SK-N-SH treated with all-trans-retinoic acid at 6 μM for 48 hours (cell line): ENCODE data around the gene OBI1.

Experiments
- CSDC2 ChIP-seq: fragments of 250-450 bp; sonication (Bioruptor Pico); IDR thresholded peaks from 2 replicates; pipeline ENCODE4 v1.5.0; 2020; ENCODE audit warnings: mild to moderate bottlenecking, moderate library complexity
- ESRRG ChIP-seq: fragments of 250-450 bp; sonication (Bioruptor Pico); IDR thresholded peaks from 2 replicates; pipeline ENCODE4 v1.6.1; 2021; ENCODE audit warnings: mild to moderate bottlenecking
- GLIS3 ChIP-seq: fragments of 250-450 bp; sonication (Bioruptor Pico); IDR thresholded peaks from 2 replicates; pipeline ENCODE4 v1.5.0; 2020; ENCODE audit warnings: mild to moderate bottlenecking, moderate library complexity
- ISL1 ChIP-seq: fragments of 250-450 bp; sonication (Bioruptor Pico); IDR thresholded peaks from 2 replicates; pipeline ENCODE4 v2.1.2; 2022; ENCODE audit warnings: mild to moderate bottlenecking, moderate library complexity
- OSR1 ChIP-seq: fragments of 250-450 bp; sonication (Bioruptor Pico); IDR thresholded peaks from 2 replicates; pipeline ENCODE4 v1.8.0; 2022; ENCODE audit warnings: moderate library complexity, mild to moderate bottlenecking, inconsistent platforms
- RARB ChIP-seq: fragments of 250-450 bp; sonication (Bioruptor Pico); IDR thresholded peaks from 2 replicates; pipeline ENCODE4 v1.8.0; 2021; ENCODE audit warnings: mild to moderate bottlenecking, moderate library complexity
- TOX ChIP-seq: fragments of 250-450 bp; sonication (Bioruptor Pico); IDR thresholded peaks from 2 replicates; pipeline ENCODE4 v1.8.0; 2021; ENCODE audit warnings: mild to moderate bottlenecking, moderate library complexity, borderline replicate concordance
- ZC3H10 ChIP-seq: fragments of 250-450 bp; sonication (Bioruptor Pico); IDR thresholded peaks from 2 replicates; pipeline ENCODE4 v1.5.1; 2021; ENCODE audit warnings: mild to moderate bottlenecking, moderate library complexity
- ZFP3 ChIP-seq: fragments of 250-450 bp; sonication (Bioruptor Pico); IDR thresholded peaks from 2 replicates; pipeline ENCODE4 v1.5.0; 2020; ENCODE audit warnings: mild to moderate bottlenecking, moderate library complexity
- ZFP30 ChIP-seq: fragments of 450-650 bp; formaldehyde crosslinking; IDR thresholded peaks from 2 replicates; pipeline ENCODE4 v1.5.0; 2022; ENCODE audit warnings: mild to moderate bottlenecking, moderate library complexity
- TF ChIP-seq, protein P1 (sequence below): fragments of 250-450 bp; sonication (Bioruptor Pico); IDR thresholded peaks from 2 replicates; pipeline ENCODE4 v1.5.0; 2020; ENCODE audit warnings: mild to moderate bottlenecking, moderate library complexity
- TF ChIP-seq, protein P2 (sequence below): fragments of 250-450 bp; sonication (Bioruptor Pico); IDR thresholded peaks from 2 replicates; pipeline ENCODE4 v1.8.0; 2020; ENCODE audit warnings: mild to moderate bottlenecking, moderate library complexity, borderline replicate concordance
- TF ChIP-seq, protein P3 (sequence below): fragments of 250-450 bp; sonication (Bioruptor Pico); IDR thresholded peaks from 2 replicates; pipeline ENCODE4 v1.5.1; 2020; ENCODE audit warnings: low read depth, mild to moderate bottlenecking, moderate library complexity
- TF ChIP-seq, protein P4 (sequence below): fragments of 250-450 bp; sonication (Bioruptor Pico); IDR thresholded peaks from 2 replicates; pipeline ENCODE4 v1.5.1; 2021; ENCODE audit warnings: mild to moderate bottlenecking, moderate library complexity

DNA sequence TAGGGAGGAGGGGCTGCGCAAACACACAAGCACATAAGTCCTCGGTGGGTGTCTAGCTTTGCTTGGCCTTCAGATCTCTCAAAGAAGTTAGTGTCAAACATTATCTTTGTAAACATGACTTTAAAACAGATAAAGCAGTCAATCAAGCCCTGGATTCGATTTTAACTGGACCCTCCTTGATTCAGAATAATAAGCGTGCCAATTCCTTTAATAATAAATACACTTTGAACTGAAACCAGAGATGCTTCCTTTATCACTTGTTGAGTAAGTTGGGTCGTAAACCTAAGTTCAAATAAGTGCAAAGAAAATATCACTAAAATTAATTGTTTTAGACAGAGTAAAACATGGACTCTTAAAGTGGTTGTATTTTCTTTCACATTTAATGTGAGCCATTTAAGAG, 86.5 kb downstream of the OBI1 start:
- no peak for TF ChIP-seq OSR1 (CRISPR knock-in tag)
- no peak for TF ChIP-seq RARB
- no peak for TF ChIP-seq TOX (CRISPR knock-in tag)
- no peak for TF ChIP-seq ZFP3 (CRISPR knock-in tag)
- TF ChIP-seq ZFP30: no peak
- TF ChIP-seq, protein P1, sequence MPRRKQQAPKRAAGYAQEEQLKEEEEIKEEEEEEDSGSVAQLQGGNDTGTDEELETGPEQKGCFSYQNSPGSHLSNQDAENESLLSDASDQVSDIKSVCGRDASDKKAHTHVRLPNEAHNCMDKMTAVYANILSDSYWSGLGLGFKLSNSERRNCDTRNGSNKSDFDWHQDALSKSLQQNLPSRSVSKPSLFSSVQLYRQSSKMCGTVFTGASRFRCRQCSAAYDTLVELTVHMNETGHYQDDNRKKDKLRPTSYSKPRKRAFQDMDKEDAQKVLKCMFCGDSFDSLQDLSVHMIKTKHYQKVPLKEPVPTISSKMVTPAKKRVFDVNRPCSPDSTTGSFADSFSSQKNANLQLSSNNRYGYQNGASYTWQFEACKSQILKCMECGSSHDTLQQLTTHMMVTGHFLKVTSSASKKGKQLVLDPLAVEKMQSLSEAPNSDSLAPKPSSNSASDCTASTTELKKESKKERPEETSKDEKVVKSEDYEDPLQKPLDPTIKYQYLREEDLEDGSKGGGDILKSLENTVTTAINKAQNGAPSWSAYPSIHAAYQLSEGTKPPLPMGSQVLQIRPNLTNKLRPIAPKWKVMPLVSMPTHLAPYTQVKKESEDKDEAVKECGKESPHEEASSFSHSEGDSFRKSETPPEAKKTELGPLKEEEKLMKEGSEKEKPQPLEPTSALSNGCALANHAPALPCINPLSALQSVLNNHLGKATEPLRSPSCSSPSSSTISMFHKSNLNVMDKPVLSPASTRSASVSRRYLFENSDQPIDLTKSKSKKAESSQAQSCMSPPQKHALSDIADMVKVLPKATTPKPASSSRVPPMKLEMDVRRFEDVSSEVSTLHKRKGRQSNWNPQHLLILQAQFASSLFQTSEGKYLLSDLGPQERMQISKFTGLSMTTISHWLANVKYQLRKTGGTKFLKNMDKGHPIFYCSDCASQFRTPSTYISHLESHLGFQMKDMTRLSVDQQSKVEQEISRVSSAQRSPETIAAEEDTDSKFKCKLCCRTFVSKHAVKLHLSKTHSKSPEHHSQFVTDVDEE (CRISPR knock-in tag): no peak
- TF ChIP-seq ISL1: no peak
- TF ChIP-seq, protein P2, sequence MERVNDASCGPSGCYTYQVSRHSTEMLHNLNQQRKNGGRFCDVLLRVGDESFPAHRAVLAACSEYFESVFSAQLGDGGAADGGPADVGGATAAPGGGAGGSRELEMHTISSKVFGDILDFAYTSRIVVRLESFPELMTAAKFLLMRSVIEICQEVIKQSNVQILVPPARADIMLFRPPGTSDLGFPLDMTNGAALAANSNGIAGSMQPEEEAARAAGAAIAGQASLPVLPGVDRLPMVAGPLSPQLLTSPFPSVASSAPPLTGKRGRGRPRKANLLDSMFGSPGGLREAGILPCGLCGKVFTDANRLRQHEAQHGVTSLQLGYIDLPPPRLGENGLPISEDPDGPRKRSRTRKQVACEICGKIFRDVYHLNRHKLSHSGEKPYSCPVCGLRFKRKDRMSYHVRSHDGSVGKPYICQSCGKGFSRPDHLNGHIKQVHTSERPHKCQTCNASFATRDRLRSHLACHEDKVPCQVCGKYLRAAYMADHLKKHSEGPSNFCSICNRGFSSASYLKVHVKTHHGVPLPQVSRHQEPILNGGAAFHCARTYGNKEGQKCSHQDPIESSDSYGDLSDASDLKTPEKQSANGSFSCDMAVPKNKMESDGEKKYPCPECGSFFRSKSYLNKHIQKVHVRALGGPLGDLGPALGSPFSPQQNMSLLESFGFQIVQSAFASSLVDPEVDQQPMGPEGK (CRISPR knock-in tag): no peak
- TF ChIP-seq, protein P3, sequence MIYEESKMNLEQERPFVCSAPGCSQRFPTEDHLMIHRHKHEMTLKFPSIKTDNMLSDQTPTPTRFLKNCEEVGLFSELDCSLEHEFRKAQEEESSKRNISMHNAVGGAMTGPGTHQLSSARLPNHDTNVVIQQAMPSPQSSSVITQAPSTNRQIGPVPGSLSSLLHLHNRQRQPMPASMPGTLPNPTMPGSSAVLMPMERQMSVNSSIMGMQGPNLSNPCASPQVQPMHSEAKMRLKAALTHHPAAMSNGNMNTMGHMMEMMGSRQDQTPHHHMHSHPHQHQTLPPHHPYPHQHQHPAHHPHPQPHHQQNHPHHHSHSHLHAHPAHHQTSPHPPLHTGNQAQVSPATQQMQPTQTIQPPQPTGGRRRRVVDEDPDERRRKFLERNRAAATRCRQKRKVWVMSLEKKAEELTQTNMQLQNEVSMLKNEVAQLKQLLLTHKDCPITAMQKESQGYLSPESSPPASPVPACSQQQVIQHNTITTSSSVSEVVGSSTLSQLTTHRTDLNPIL: no peak
- TF ChIP-seq GLIS3 (CRISPR knock-in tag): no peak
- TF ChIP-seq, protein P4, sequence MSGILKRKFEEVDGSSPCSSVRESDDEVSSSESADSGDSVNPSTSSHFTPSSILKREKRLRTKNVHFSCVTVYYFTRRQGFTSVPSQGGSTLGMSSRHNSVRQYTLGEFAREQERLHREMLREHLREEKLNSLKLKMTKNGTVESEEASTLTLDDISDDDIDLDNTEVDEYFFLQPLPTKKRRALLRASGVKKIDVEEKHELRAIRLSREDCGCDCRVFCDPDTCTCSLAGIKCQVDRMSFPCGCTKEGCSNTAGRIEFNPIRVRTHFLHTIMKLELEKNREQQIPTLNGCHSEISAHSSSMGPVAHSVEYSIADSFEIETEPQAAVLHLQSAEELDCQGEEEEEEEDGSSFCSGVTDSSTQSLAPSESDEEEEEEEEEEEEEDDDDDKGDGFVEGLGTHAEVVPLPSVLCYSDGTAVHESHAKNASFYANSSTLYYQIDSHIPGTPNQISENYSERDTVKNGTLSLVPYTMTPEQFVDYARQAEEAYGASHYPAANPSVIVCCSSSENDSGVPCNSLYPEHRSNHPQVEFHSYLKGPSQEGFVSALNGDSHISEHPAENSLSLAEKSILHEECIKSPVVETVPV (CRISPR knock-in tag): no peak
- no peak for TF ChIP-seq ESRRG
- TF ChIP-seq ZC3H10 (CRISPR knock-in tag): no peak
- no peak for TF ChIP-seq CSDC2
